Stomach smooth muscle (tissue), 2 donors: ENCODE results near the gene TXNIP.
A peak's percentile ranks its signal among the peaks of the same experiment; 100 is the strongest.

ENCODE experiments used
- H3K27ac ChIP-seq: one replicate; pipeline ENCODE4 v1.7.0; 2013; ENCODE audit warnings: mild to moderate bottlenecking, low read length, inconsistent platforms
- H3K27me3 ChIP-seq, 2 donors: one replicate each; pipeline ENCODE4 v1.7.0; 2013; ENCODE audit warnings: low read length in 2 of 2; ENCODE audit not compliant: insufficient read depth in 2 of 2, control insufficient read depth in 1 of 2
- H3K36me3 ChIP-seq, 2 donors: one replicate each; pipeline ENCODE4 v1.7.0; 2013; ENCODE audit warnings: low read length in 2 of 2; ENCODE audit not compliant: control insufficient read depth in 2 of 2, insufficient read depth in 2 of 2
- H3K4me1 ChIP-seq: one replicate; pipeline ENCODE4 v1.7.0; 2013; ENCODE audit warnings: low read length; ENCODE audit not compliant: control insufficient read depth, insufficient read depth
- H3K4me3 ChIP-seq, 2 donors: one replicate each; pipeline ENCODE4 v1.7.0; 2013; ENCODE audit warnings: low read length in 2 of 2
- H3K9ac ChIP-seq, 2 donors: one replicate each; pipeline ENCODE4 v1.7.0; 2013; ENCODE audit warnings: low read length in 2 of 2, mild to moderate bottlenecking in 1 of 2
- H3K9me3 ChIP-seq, 2 donors: one replicate each; pipeline ENCODE4 v1.7.0; 2013; ENCODE audit warnings: low read length in 2 of 2; ENCODE audit not compliant: control insufficient read depth in 2 of 2
- donor health status: healthy.
- donor health status: Pancreatic carcinoma.

Gene TXNIP

DNA sequence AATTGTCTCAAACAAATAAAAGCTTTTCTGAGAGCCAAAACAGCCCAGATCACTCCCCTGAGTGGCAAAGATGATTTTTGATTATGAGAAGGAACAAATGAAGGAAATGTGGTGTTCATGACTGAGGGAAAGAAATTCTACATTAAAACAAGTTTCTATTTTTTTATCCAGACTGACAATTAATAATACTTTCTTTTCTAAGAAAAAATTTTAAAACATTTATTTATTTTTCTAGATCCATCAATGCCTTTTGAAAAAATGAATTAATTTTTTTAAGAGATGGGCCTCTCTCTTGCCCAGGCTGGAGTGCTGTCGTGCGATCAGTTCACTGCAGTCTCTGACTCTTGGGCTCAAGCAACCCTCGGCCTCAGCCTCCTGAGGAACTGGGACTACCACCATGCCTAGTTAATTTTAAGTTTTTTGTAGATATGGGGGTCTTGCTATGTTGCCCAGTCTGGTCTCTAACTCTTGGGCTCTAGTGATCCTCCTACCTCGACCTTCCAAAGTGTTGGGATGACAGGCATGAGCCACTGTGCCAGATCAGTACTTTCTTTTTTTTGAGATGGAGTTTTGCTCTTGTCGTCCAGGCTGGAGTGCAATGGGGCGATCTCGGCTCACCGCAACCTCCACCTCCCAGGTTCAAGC, 11.2 kb upstream of the TXNIP start:
- peak overlapping the region in 1 of 2 donors; percentile 48 for H3K9ac ChIP-seq
- H3K4me1 ChIP-seq, result peaks cover 4% of the 10 kb centered on the region
- H3K9me3 ChIP-seq, result no peaks in the 10 kb centered on the region
- no peaks in the 10 kb centered on the region for H3K27me3 ChIP-seq
- H3K36me3 ChIP-seq, result no peaks in the 10 kb centered on the region
- H3K27ac ChIP-seq, result peak overlapping the region; percentile 67
- no peak overlapping the region for H3K4me3 ChIP-seq

DNA sequence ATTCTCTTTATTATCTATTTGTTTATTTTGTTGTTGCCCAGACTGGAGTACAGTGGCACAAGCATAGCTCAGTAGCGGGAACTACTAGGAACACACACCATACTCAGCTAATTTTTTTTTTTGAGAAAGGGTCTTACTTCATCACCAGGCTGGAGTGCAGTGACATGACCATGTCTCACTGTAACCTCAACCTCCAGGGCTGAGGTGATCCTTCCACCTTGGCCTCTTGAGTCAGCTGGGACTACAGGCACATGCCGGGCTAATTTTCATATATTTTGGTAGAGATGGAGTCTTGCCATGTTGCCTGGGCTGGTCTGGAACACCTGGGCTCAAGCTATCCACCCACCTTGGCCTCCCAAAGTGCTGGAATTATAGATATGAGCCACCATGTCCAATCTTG, 5.3 kb upstream of the TXNIP start:
- H3K4me3 ChIP-seq, result no peak overlapping the region
- no peaks in the 10 kb centered on the region for H3K36me3 ChIP-seq
- no peaks in the 10 kb centered on the region for H3K27me3 ChIP-seq
- H3K9ac ChIP-seq, result no peak overlapping the region
- no peaks in the 10 kb centered on the region for H3K9me3 ChIP-seq
- peaks cover 32% of the 10 kb centered on the region for H3K4me1 ChIP-seq
- no peak overlapping the region for H3K27ac ChIP-seq

GRCh38 chr1:145999321-146000024, 3.1 kb upstream of the TXNIP start:
- H3K27ac ChIP-seq, result peak overlapping the region; percentile 98
- H3K9me3 ChIP-seq, result no peaks in the 10 kb centered on the region
- H3K27me3 ChIP-seq, result no peaks in the 10 kb centered on the region
- H3K4me3 ChIP-seq, result peak overlapping the region; percentile 74 to 99
- H3K9ac ChIP-seq, result peak overlapping the region; percentile 43 to 54
- H3K4me1 ChIP-seq, result peaks cover 29% of the 10 kb centered on the region
- H3K36me3 ChIP-seq, result peaks cover 6 to 15% of the 10 kb centered on the region in 2 donors

GRCh38 chr1:145997718-145998023, 1.3 kb upstream of the TXNIP start:
- Histone ChIP-seq H3K36me3 (peaks cover 23 to 33% of the 10 kb centered on the region in 2 donors), H3K9ac (peak overlapping the region; percentile 90 to 98), H3K27ac (peak overlapping the region; percentile 98), H3K4me1 (peaks cover 31% of the 10 kb centered on the region), H3K9me3 (no peaks in the 10 kb centered on the region), H3K4me3 (peak overlapping the region; percentile 74 to 99), H3K27me3 (no peaks in the 10 kb centered on the region)

DNA sequence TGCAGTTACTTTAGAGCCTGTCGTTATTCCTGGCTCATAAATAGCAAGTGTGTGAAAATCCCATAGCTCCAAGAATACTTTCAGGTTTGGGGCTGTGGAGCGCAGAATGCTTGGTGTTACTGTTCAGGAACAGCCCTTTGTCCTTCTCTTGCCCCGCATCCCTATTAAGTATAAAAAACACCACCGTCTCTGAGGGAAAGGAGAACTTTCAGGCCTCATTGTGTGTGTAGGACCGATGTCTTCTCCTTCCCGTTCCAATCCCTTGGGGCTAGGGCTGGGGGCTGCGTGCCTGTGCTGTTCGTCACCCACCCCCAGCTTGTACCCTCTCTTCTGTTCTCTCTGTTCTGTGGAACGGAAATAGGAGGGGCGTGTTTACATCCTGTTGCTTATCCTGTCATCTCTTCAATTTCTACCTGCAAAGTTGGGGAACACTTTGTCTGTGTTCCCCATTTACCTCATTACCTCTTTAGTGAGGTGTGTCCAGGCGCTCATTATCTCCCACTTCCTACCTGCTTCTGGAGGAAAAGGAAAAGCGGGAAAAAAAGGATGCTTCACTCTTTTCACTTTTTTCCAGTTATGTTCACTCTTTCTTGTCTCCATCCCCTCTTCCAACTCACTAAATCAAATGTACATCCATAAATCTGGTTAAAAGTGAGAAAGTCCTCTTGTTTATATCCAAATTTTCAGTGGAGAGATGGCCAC, 788 bp upstream of the TXNIP start:
- Histone ChIP-seq H3K9me3 (no peaks in the 10 kb centered on the region), H3K36me3 (peaks cover 27 to 38% of the 10 kb centered on the region in 2 donors), H3K4me1 (peaks cover 36% of the 10 kb centered on the region), H3K9ac (peak overlapping the region; percentile 90 to 98), H3K27me3 (no peaks in the 10 kb centered on the region), H3K27ac (peak overlapping the region; percentile 98), H3K4me3 (peak overlapping the region; percentile 74 to 99)

DNA sequence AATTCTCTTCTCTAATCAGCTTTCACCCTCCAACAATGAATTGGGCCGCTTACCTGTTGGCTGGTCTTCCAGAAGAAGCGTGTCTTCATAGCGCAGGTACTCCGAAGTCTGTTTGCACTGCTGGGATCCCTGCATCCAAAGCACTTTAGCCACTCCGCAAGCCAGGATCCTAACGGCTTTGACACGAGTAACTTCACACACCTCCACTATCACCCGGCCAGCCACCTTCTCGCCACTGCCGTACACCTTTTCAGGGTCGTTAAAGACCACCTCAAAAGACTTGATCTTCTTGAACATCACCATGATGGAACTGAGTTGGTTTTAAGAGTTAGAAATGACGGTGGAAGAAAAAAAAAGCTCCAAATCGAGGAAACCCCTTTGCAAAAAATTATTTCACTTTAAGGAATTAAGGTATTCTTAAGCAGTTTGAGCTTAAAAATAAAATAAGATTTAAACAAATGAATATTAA, 381 bp downstream of the TXNIP start:
- Histone ChIP-seq H3K4me1 (peaks cover 36% of the 10 kb centered on the region), H3K4me3 (peak overlapping the region; percentile 92 to 99), H3K9ac (peak overlapping the region; percentile 99 to 100), H3K9me3 (no peaks in the 10 kb centered on the region), H3K27me3 (no peaks in the 10 kb centered on the region), H3K27ac (peak overlapping the region; percentile 98), H3K36me3 (peaks cover 27 to 40% of the 10 kb centered on the region in 2 donors)

GRCh38 chr1:145995148-145995881, 1.1 kb downstream of the TXNIP start:
- Histone ChIP-seq H3K27me3 (no peaks in the 10 kb centered on the region), H3K36me3 (peaks cover 27 to 40% of the 10 kb centered on the region in 2 donors), H3K9me3 (no peaks in the 10 kb centered on the region), H3K9ac (peak overlapping the region; percentile 99 to 100), H3K4me3 (peak overlapping the region; percentile 92 to 99), H3K27ac (peak overlapping the region; percentile 98), H3K4me1 (peaks cover 36% of the 10 kb centered on the region)

GRCh38 chr1:145994391-145995120, 1.8 kb downstream of the TXNIP start:
- Histone ChIP-seq H3K27ac (peak overlapping the region; percentile 98), H3K27me3 (no peaks in the 10 kb centered on the region), H3K4me3 (peak overlapping the region; percentile 92 to 99), H3K9ac (peak overlapping the region; percentile 99 to 100), H3K9me3 (no peaks in the 10 kb centered on the region), H3K36me3 (peaks cover 27 to 40% of the 10 kb centered on the region in 2 donors), H3K4me1 (peaks cover 30% of the 10 kb centered on the region)

DNA sequence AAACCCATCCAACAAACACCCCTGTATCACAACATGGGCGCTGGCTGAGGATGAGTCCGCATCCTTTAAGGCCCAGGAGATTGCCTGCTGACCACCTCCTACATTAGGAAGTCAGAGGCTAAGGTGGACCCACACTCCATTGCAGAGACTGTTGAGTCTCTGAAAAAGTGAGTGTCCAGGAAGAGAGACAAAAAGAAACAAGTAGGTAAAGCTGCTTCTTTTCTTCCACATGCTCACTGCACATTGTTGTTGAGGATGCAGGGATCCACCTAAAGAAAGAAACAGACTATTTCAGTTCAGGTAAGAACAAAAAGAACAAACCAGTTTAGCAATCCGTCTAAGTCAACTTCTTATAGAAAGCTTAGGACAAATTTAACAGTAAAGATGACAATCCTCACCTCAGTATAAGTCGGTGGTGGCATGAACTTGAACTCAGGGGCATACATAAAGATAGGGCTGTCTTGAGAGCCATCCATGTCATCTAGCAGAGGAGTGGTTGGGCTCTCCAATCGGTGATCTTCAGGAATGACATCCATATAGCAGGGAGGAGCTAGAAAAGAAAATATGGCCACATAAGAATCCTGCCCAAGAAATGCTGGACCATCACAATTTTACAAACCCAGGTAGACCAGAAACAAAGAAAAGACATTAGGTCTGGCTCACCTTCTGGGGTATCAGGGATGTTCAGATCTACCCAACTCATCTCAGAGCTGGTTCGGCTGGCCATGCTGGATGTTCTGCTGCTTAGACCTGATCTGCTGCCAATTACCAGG, 2.6 kb downstream of the TXNIP start:
- Histone ChIP-seq H3K36me3 (peaks cover 27 to 40% of the 10 kb centered on the region in 2 donors), H3K27me3 (no peaks in the 10 kb centered on the region), H3K9ac (peak overlapping the region; percentile 99 to 100), H3K4me1 (peaks cover 23% of the 10 kb centered on the region), H3K27ac (peak overlapping the region; percentile 98), H3K9me3 (no peaks in the 10 kb centered on the region), H3K4me3 (peak overlapping the region; percentile 92 to 99)
